GM06990 (cell line): ENCODE measurements around the gene KIZ.

Source experiments
- DNase-seq: peaks from one replicate; pipeline ENCODE4 v3.0.0-alpha.2; 2011; ENCODE audit not compliant: insufficient read length; ENCODE audit errors: extremely low read depth
- H3K27me3 ChIP-seq: replicated peaks from 2 replicates; pipeline ENCODE4 v1.6.0; 2011; ENCODE audit warnings: low read length; ENCODE audit not compliant: control insufficient read depth, insufficient read depth
- H3K36me3 ChIP-seq: 2 replicates; pipeline ENCODE4 v1.5.1; 2011; ENCODE audit warnings: low read length; ENCODE audit not compliant: control insufficient read depth, insufficient read depth
- H3K4me3 ChIP-seq: replicated peaks from 2 replicates; pipeline ENCODE4 v1.5.1; 2011; ENCODE audit warnings: low read depth, mild to moderate bottlenecking, control low read depth, low read length
- CTCF ChIP-seq: IDR thresholded peaks from 2 replicates; pipeline ENCODE4 v1.5.1; 2011; ENCODE audit warnings: low read length, control low read depth, mild to moderate bottlenecking, inconsistent platforms; ENCODE audit not compliant: insufficient read depth, poor library complexity, severe bottlenecking

The KIZ gene

GRCh38 chr20:21087862-21088540 lies 37.9 kb upstream of the KIZ start:
- H3K36me3 ChIP-seq: no peaks in the 10 kb centered on the region
- no peak for DNase-seq
- no peak for TF ChIP-seq CTCF
- H3K27me3 ChIP-seq: peaks cover 2% of the 10 kb centered on the region; the same call in 1 of the 2 replicates
- H3K4me3 ChIP-seq: no peak overlapping the region

GRCh38 chr20:21089391-21089790 lies 36.5 kb upstream of the KIZ start:
- DNase-seq: no peak
- H3K36me3 ChIP-seq: no peaks in the 10 kb centered on the region
- no peak for TF ChIP-seq CTCF
- H3K4me3 ChIP-seq: no peak overlapping the region
- 0 out of 2 replicates have a peak, but pooled peaks cover 2% of the 10 kb centered on the region for H3K27me3 ChIP-seq

GRCh38 chr20:21090111-21090618 lies 35.7 kb upstream of the KIZ start:
- no peak for TF ChIP-seq CTCF
- H3K27me3 ChIP-seq: no peaks in the 10 kb centered on the region
- H3K36me3 ChIP-seq: no peaks in the 10 kb centered on the region
- DNase-seq: no peak
- H3K4me3 ChIP-seq: no peak overlapping the region

GRCh38 chr20:21090721-21091120 lies 35.2 kb upstream of the KIZ start:
- Histone ChIP-seq H3K27me3 (no peaks in the 10 kb centered on the region), H3K36me3 (no peaks in the 10 kb centered on the region), H3K4me3 (no peak overlapping the region)
- no peak for TF ChIP-seq CTCF
- no peak for DNase-seq

GRCh38 chr20:21092806-21093205 lies 33.1 kb upstream of the KIZ start:
- DNase-seq: no peak
- no peaks in the 10 kb centered on the region; the same call in 1 of the 2 replicates for H3K27me3 ChIP-seq
- no peaks in the 10 kb centered on the region for H3K36me3 ChIP-seq
- H3K4me3 ChIP-seq: no peak overlapping the region
- no peak for TF ChIP-seq CTCF
